ENCODE results near the gene IMPG2.

- TF ChIP-seq CTCF (IDR thresholded peaks at IDR 0.05; ENCODE audit: low read length) (no peak), EZH2 (optimal IDR thresholded peaks at IDR 0.05; ENCODE audit: low read depth, low read length) (no peak)
These were observed 20.2 kb upstream of the IMPG2 start for GRCh38 chr3:101340591-101340990.
